HG02798 (cell line): Measurements from ENCODE around the gene EDEM1.
"Not testable (repeated sequence)": the region's sequence is repeated elsewhere in the genome, so short reads cannot be mapped to it uniquely, and the experiment has no call there.

Experiments used
- ATAC-seq: cut with Tn5 transposase; IDR thresholded peaks from one replicate; pipeline ENCODE4 v1.9.1; 2021; ENCODE audit warnings: mild to moderate bottlenecking; ENCODE audit not compliant: unreplicated experiment, poor library complexity

Gene EDEM1

DNA sequence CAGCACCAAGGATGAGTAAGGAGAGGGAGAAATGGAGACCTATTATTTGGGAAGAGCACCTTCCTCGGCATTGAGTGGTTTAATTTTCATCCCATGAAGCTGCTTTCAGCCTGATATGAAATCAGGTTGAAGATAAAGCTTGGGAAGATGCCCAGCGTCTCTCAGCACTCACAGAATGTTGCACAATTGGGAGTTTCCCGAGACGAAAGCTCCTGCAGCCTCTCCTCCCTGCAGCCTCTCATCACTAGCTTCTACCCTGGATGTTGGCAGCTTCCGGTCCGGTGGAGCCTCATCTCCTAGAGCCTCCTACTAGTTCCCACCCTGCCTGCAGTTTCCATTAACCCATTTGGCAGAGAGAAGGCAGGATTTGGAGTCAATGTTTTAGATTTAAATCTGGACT, 40.3 kb downstream of the EDEM1 start:
- no peak for ATAC-seq

DNA sequence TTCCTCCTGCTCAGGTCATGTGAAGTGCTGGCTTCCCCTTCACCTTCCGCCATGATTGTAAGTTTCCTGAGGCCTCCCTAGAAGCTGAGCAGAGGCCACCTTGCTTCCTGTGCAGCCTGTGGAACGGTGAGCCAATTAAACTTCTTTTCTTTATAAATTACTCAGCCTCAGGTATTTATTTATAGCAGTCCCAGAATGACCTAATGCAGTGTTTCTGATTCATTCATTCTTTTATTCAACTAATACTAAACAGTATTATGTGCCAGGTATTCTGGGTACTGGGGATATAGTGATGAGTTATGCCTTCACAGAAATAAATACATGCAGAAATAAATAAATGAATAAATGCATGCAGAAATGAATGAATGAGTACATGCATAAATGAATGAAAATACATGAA, 41.9 kb downstream of the EDEM1 start:
- ATAC-seq: no peak

DNA sequence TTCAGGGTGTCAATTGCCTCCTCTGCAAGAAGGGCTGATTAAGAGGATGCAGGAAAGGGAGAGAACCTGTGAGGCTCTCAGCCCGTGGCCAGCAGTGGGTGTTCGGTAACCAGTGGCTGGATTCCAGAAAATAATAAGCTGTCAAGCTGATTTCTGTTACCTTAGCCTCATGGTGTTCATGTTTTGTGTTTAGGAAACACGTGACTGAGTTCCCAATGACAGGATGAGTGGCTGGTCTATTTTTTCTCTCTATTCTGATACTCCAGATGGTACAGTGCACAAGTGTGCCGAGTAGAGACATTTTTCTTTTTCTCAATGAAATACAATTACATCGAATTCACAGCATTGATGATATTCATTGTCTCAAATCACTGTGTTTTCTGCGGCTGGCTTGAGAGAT, 43.6 kb downstream of the EDEM1 start:
- no peak for ATAC-seq

DNA sequence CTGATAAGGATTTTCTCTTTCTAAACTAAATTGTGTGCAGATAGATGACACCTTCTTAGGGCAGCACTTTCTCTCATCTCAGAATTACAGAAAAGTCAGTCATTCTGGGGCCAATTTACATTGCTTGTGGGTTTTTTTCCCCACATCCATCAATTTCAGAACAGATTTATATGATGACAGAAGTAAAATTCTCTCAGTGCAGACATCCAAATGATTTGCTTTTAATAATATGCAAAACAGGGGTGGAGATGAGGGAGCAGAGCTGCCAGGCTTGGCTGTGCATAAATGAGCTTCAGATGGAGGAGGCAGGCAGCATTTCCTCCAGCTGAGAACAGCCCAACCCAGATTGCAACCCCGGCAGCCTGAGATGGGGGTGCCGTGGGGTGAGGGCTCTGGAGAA, 44.0 kb downstream of the EDEM1 start:
- no peak for ATAC-seq

DNA sequence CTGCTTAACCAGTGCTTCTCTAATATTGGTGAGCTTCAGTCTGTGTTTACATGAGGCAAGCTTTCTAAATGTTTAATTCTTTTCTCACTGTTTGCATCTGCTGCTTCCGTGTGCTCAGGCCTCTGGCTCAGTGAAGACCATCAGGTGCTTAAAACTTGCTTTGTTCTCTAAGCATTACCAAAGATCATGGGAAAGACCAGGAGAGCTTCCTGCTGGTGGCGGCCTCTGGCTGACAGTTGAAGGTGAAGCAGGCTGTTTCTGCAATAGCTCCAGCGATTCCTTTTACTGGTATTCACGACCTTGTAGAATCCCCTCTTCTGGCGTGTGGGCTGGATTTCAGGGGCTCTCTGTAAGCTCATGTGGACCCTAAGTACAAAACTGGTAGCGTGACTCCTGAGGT, 45.1 kb downstream of the EDEM1 start:
- no peak for ATAC-seq

DNA sequence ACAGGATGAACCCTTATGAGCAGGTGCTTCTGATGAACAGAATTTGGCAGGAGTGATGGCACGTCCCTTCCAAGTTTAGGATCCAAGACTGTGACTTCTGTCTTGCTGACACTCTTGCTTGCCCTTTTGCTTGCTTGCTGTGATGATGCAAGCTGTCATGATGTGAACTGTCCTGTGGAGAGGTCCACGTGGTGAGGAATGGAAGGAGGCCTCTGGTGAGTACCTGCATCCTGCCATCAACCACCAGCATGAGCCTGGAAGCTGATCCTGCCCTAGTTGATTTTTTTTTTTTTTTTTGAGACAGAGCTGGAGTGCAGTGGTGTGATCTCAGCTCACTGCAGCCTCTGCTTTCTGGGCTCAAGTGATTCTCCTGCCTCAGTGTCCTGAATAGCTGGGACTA, 45.5 kb downstream of the EDEM1 start:
- no peak for ATAC-seq

DNA sequence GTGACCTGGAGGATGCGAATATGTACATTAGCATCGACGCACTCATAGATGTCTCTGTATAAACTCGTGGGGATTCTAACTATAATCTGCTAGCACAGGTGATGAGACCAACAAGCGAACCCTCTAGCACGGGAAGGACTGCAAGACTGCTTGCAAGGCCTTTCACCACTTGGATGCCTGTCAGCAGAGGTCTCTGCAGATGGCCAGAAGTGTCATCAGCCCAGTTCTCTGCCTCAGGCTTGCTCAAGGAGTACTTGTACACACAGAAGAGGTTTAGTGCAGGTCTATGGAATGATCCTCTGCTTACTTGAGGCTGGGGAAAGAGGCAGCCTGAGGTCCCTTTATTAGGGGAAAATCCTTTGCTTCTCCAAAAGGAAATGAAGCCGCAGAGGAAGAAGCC, 48.1 kb downstream of the EDEM1 start:
- ATAC-seq: no peak

DNA sequence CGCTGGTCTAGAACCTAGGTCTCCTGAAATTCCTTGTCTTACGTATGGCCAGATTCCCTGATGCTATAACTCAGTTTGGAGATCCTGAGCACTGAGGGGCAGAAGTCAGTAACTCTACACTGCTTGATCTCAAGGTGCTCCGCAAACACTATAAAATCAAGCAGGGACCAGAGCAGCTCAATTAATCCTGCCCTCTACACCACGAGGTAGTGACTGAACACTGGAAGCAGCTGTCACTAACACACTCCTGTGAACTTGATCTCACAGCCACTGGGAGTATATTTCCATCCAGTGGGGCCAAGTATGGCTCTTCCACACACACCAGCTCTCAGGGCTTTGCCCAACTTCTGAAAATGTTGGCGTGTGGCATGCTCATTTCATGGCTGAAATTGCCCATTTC, 51.0 kb downstream of the EDEM1 start:
- no peak for ATAC-seq

DNA sequence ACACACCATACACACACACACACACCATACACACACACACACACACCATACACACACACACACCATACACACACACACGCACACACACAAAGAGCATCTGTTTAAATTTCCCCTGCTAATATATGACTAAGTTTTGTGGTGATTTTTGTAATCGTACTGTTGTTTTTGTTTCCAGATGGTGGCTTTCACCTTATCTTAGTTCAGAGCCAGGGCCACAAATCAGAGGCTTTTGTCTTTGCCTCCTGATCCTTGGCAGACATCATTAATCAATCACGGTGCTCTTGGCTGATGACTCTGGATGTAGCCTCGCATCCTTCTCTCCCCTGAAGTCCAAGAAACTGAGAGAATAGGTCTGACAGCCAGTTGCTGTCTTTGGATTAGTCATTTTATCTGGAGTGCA, 52.1 kb downstream of the EDEM1 start:
- no peak for ATAC-seq

DNA sequence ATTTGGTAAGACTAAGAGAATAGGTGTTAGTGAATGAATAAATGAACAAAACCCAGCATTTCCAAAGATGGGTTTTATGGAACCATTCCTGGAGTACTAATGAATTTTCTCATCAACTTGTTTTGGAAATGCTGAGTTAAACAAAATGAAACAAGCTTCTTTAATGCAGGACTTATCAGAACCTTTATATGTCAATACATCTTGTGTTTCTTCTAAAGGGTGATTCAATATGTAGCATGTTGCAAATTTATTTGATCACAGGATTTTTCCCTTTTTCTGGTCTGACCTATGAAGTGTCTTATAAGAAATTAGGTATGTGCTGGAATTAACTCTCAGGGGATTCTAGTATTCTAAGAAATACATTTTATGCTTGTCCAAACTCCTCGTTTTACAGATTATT, 53.2 kb downstream of the EDEM1 start:
- no peak for ATAC-seq

DNA sequence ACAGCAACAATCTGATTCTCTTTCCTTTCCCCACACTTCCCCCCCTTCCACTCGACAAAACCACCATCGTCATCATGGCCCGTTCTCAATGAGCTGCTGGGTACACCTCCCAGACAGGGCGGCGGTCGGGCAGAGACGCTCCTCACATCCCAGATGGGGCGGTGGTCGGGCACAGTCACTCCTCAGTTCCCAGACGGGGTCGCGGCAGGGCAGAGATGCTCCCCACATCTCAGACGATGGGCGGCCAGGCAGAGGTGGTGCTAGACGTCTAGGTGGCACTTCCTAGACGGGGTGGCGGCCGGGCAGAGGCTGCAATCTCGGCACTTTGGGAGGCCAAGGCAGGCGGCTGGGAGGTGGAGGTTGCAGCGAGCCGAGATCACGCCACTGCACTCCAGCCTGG, 55.3 kb downstream of the EDEM1 start:
- ATAC-seq: not testable (repeated sequence)

DNA sequence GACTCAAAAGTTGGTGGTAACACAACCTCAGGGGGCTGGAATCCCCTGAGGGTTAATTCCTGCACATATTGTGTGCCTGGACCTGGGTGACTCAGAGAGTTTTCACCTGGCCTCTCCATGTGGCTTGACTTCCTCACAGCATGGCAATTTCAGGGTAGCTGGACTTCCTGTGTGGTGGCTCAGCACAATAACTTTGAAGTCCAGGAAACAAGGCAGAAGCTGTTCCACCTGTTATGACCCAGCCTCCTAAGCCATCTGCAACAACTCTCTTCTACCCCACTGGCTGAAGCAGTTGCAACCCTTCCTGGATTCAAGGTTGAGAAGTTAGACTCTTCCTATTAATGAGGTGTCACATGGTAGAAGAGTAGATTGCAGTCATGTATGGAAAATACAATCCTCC, 58.4 kb downstream of the EDEM1 start:
- ATAC-seq: no peak

DNA sequence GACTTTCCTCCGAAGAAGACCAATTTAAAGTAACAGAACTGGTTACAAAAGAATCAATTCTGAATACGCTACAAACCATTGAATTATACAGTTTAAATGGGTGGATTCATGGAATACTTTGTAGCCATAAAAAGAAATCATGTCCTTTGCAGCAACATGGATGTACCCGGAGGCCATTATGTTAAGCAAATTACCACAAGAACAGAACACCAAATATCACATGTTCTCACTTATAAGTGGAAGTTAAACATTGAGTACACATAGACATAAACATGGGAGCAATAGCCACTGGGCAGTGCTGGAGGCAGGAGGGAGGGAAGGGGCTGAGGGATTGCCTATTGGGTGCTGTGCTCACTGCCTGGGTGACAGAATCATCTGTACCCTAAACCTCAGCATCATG, 61.3 kb downstream of the EDEM1 start:
- ATAC-seq: no peak

DNA sequence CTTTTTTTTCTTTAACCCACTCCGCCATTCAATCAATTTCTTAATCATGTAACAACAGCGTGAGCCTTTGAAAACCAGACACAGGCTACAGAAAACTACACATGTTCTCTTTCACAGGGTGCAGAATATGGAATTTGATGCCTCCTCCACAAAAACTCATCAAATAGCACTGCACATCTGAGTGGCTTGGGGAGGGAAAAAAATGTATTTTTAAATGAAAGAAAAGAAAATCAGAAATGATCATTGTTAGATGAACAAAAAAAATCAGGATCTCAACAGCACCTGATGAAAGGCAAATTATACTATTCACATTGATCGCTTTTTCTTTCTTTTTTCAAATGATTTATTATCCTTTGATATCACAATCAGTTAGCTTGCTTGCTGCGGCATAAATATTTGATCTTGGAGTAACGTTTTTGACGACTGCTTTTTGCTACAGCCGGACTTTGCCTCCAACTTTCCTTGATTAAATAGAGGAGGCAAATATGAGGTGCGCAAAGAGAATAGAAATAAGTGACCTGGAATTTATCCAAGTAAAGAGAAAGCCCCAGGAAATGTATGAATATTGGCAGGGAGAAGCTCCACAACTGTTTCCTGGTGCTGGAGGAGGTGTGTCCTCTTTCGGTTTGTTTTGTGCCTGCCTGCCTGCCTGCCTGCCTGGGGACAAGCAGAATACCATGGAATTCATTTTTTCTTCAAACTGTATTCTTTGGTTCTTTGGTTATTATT, 63.1 kb downstream of the EDEM1 start:
- ATAC-seq: no peak

DNA sequence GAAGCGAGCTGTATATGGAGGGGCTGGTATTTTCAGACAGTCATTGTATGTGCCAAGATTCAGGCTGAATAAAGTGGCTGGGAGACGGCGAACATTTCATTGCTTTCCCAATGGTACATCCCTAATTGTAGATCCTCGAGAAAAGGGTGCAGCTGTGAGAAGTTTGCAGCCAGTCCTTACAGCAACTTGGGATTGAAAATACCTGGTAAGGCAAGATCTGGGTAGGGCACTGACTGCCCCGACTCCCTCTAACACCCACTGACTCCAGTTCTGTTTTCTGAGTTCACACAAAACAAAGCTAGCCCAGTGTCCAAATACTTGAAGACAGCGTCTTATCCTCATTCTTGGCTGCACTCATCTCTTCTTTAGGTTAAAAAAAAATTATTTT, 63.7 kb downstream of the EDEM1 start:
- ATAC-seq: no peak

DNA sequence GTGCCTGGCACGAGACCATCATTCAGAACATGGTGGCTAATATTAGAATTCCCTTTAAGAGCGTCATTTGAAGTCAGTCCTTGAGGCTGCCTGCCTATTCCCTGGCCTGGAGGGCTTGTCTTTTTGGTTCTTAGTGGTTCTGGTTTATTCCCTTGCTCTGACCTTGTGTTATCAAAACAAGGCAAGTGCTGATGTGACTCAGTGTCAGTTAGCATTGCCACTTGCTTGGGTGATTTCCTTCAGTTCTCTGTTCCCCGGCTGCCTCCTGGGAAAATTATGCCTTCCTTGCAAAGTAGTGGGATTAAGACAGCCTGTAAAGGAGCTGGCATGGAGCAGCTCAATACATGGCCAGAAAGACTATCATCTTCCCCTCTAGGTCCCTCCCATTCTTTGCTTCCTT, 64.6 kb downstream of the EDEM1 start:
- no peak for ATAC-seq

DNA sequence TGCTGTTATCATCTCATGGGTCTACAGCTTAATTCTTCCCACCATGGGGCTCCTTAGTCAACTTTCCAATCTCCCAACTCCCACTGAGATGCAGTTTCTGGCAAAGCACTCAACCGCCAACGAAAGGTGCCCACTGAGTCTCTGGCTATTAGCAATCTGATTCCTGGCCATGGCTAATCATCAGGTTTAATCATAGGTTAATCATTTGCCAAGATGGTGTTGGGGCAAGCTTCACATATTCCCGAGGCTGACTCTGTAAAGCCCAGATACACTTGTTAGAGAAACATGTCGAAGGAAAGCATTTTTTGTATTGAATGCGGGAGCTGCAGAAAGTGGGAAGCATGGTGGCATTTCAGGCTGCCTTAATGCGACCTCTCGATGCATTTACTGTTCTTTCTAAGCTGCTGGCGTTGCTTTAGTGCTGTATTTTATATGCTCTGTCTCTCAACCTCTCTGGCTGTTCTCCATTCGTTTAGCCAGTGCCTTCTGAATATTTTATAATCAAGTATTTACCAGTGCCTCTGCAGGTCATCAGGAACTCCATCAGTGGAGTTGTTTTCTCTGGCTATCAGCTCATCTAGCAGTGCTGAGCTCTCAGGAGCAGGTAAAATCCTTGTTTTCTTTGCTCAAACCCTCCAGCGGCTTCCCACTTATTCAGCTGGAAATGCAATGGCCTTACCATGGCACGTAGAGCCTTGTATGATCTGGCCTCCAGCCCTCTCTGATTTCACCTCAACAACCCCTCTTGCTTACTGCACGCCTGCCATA, 67.0 kb downstream of the EDEM1 start:
- no peak for ATAC-seq

DNA sequence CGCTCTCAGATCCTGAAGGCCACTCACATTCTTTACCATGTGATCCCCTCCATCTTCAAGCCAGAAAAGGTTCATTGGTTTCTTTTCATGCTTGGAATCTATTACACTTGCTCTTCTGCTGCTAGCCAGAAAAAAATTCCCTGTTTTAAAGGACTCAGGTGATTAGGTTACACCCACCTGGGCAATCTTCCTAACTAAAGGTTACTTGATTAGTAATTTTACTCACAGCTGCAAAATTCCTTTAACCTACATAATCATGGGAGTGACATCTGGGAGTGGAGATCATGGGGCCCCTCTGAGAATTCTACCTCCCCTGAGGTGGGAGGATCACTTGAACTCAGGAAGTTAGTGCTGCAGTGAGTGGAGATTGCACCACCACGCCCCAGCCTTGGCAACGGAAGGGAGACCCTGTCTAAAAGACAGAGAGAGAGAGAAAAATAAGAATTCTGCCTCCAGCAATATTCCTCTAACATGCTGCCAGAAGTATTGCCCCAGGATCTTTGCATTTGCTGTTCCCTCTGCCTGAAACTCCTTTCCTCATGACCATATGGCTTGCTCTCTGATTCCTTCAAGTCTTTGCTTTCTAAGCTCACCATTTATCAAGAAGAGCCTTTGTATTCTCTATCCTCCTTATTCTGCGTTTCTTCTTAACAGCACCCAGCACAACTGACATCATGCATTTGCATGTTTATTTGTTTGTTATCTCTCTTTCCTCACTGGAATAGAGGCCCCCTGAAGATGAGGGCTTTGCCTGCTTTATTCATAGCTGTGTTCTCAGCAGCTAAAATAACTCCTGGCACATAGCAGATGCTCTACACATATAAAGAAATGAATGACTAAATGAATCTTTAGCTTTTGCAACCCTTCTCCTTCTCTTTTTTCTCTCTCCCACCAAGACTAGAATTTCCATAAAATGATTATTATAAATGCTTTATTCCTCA, 68.2 kb downstream of the EDEM1 start:
- ATAC-seq: no peak

DNA sequence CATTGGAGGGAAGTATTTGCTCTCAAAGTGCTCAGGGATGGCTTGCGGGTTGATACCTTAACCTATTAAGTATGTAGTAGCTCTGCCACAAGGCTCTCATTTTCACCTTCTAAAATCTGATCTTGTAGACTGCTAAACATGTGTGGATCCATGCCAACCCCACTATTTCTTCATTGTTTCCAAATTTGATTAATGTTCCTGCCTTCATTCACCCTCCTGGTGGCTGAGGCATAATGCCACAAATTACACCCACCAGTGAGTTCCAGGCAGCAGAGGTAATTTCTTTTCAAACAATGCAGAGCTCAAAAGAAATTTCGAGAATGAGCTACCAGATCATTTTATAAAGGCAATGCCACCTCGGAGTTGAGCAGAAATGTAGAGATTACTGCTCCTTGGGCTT, 71.0 kb downstream of the EDEM1 start:
- ATAC-seq: no peak

DNA sequence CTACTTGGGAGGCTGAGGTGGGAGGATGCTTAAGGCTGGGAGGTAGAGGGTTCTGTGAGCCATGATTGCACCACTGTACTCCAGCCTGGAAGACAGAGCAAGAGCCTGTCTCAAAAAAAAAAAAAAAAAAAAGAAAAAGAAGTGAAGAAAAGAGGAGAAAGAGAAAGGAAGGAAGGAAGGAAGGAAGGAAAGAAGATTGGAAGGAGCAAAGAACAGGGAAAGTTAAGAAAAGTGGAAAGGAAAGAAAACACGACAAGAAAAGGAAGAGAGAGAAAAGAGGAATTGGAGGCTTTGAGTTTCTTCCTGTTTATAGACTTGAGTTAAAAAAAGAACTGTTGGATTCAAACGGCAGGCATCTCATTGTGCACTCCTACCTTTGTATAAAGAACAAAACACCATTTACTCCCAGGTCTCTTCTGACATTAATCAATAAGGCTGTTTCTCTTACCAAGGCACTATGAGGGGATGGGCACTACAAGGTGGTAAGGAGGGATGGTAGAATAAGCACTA, 73.5 kb downstream of the EDEM1 start:
- no peak for ATAC-seq

DNA sequence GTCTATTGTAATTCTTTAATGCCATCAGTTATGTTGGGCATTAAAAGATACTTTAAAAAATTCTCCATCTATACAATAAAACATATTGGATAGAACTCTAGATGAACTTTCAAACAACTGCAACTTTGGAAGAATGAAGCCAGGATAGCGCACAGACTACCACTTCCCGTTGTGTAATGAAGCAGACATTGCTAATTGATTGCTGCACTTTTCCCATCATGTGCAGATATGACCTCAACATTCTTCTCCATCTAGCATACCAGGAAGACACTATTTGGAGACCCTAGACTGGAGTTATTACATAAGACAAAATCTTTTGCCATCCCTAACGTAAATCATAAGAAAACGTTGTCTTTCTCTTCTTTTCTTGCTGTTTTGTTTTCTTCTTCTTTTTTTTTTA, 75.0 kb downstream of the EDEM1 start:
- ATAC-seq: no peak
